H1 (cell line): ENCODE results near the gene ADGRB2. TPM values are rescaled to one million over a fixed set of nuclear protein-coding genes. Genes with fewer than 3 reads are reported as not detected.
A peak's percentile ranks its signal among the peaks of the same experiment; 100 is the strongest.

Experiments
- CTCF ChIA-PET: fragments of 300-600 bp; sonication (Branson Sonifier 250); formaldehyde crosslinking; loops from one replicate; lab custom pipeline; 2021; ENCODE audit not compliant: partially characterized antibody; lab: Charles Lee
- POLR2A ChIA-PET: fragments of 300-600 bp; sonication (Branson Sonifier 250); formaldehyde crosslinking; loops from one replicate; lab custom pipeline; 2021; ENCODE audit warnings: inconsistent platforms; ENCODE audit not compliant: partially characterized antibody; lab: Charles Lee
- DNase-seq, 2 experiments: peaks; one replicate each; pipeline versions ENCODE4 v3.0.0 to v3.0.0-alpha.2; 2010 to 2022; ENCODE audit warnings: low spot score in 2 of 2, low read depth in 1 of 2, mixed read lengths in 1 of 2
- FAIRE-seq: peaks from 2 replicates; lab custom pipeline; 2011; peaks lifted over from hg19 to GRCh38; lab: Jason Lieb, UNC
- H2AFZ ChIP-seq: 2 replicates; pipeline ENCODE4 v1.8.1; 2012; ENCODE audit warnings: low read length, inconsistent platforms
- H2AK5ac ChIP-seq: 2 replicates; pipeline ENCODE4 v1.6.1; 2013; ENCODE audit warnings: low read depth, low read length
- H2BK120ac ChIP-seq: replicated peaks from 2 replicates; pipeline ENCODE3; 2013; ENCODE audit warnings: low read depth, low read length, inconsistent platforms
- H2BK12ac ChIP-seq: 2 replicates; pipeline ENCODE4 v1.6.1; 2013; ENCODE audit warnings: low read depth, low read length
- H2BK15ac ChIP-seq: 2 replicates; pipeline ENCODE4 v1.6.1; 2013; ENCODE audit warnings: low read length
- H2BK20ac ChIP-seq: 2 replicates; pipeline ENCODE4 v1.6.1; 2013; ENCODE audit warnings: low read length
- H2BK5ac ChIP-seq: 2 replicates; pipeline ENCODE4 v1.6.1; 2013; ENCODE audit warnings: low read depth, low read length
- H3K14ac ChIP-seq: 2 replicates; pipeline ENCODE4 v1.6.1; 2013; ENCODE audit warnings: inconsistent platforms; ENCODE audit not compliant: insufficient read length
- H3K18ac ChIP-seq: 2 replicates; pipeline ENCODE4 v1.6.1; 2013; ENCODE audit warnings: low read length; ENCODE audit errors: extremely low read depth
- H3K23ac ChIP-seq: 2 replicates; pipeline ENCODE4 v1.6.1; 2013; ENCODE audit warnings: inconsistent platforms; ENCODE audit not compliant: insufficient read length
- H3K23me2 ChIP-seq: 2 replicates; pipeline ENCODE4 v1.6.1; 2013; ENCODE audit warnings: low read depth, low read length
- H3K27ac ChIP-seq: 2 replicates; pipeline ENCODE4 v1.6.1; 2011; ENCODE audit warnings: low read depth, low read length, inconsistent platforms
- H3K27me3 ChIP-seq, 4 experiments: replicated peaks in 1 of 4; 1 replicate in 1 of 4; 2 replicates in 3 of 4; pipeline versions ENCODE4 v1.6.1 to v1.8.1; 2011 to 2013; ENCODE audit warnings: low read length in 3 of 4, mild to moderate bottlenecking in 3 of 4, inconsistent platforms in 2 of 4, mixed read lengths in 2 of 4, moderate library complexity in 1 of 4; ENCODE audit not compliant: control insufficient read depth in 3 of 4, insufficient read depth in 3 of 4; ENCODE audit errors: extremely low read depth in 1 of 4
- H3K36me3 ChIP-seq, 4 experiments: 2 replicates each; pipeline versions ENCODE4 v1.6.1 to v1.8.1; 2011 to 2013; ENCODE audit warnings: mild to moderate bottlenecking in 4 of 4, low read length in 3 of 4, moderate library complexity in 2 of 4, control low read depth in 1 of 4, inconsistent platforms in 1 of 4; ENCODE audit not compliant: insufficient read depth in 4 of 4, control insufficient read depth in 2 of 4
- H3K4ac ChIP-seq: replicated peaks from 2 replicates; pipeline ENCODE3; 2013; ENCODE audit warnings: low read length, low read depth, mixed read lengths, inconsistent platforms; ENCODE audit not compliant: insufficient read length
- H3K4me1 ChIP-seq, 4 experiments: replicated peaks in 1 of 4; 1 replicate in 1 of 4; 2 replicates in 3 of 4; pipeline versions ENCODE4 v1.6.1 to v1.8.1; 2011 to 2013; ENCODE audit warnings: low read length in 3 of 4, inconsistent platforms in 2 of 4, mixed read lengths in 1 of 4; ENCODE audit not compliant: insufficient read depth in 4 of 4, control insufficient read depth in 3 of 4
- H3K4me2 ChIP-seq, 2 experiments: 2 replicates each; pipeline versions ENCODE4 v1.6.1 to v1.8.1; 2011 to 2013; ENCODE audit warnings: low read depth in 2 of 2, low read length in 2 of 2, control low read depth in 1 of 2, inconsistent platforms in 1 of 2, mild to moderate bottlenecking in 1 of 2; ENCODE audit not compliant: insufficient read depth in 1 of 2
- H3K4me3 ChIP-seq, 4 experiments: fragments of 200-600, 300-600 bp in 1 of 4; sonication (generic), shearing (Covaris generic), sonication (Bioruptor Twin) in 1 of 4; 2 replicates each; pipeline versions ENCODE4 v1.5.1 to v1.8.1; 2011 to 2016; ENCODE audit warnings: low read length in 4 of 4, low read depth in 3 of 4, control low read depth in 2 of 4, inconsistent platforms in 2 of 4, mild to moderate bottlenecking in 2 of 4, mixed read lengths in 1 of 4, moderate library complexity in 1 of 4; ENCODE audit not compliant: insufficient read depth in 2 of 4; ENCODE audit errors: extremely low read depth in 1 of 4
- H3K56ac ChIP-seq: replicated peaks from 2 replicates; pipeline ENCODE3; 2013; ENCODE audit warnings: low read depth, mild to moderate bottlenecking, mixed read lengths, low read length, inconsistent platforms; ENCODE audit not compliant: insufficient read length
- H3K79me1 ChIP-seq: 2 replicates; pipeline ENCODE4 v1.6.1; 2013; ENCODE audit warnings: low read depth, low read length, control low read depth
- H3K79me2 ChIP-seq, 2 experiments: 2 replicates each; pipeline versions ENCODE4 v1.6.1 to v1.8.1; 2012 to 2013; ENCODE audit warnings: low read length in 2 of 2, mild to moderate bottlenecking in 2 of 2, inconsistent platforms in 1 of 2; ENCODE audit not compliant: insufficient read depth in 2 of 2, control insufficient read depth in 1 of 2
- H3K9ac ChIP-seq, 4 experiments: replicated peaks in 1 of 4; 1 replicate in 1 of 4; 2 replicates in 3 of 4; pipeline versions ENCODE4 v1.6.1 to v1.8.1; 2011 to 2013; ENCODE audit warnings: low read depth in 3 of 4, low read length in 3 of 4, control low read depth in 2 of 4, mild to moderate bottlenecking in 2 of 4, moderate library complexity in 2 of 4, inconsistent platforms in 1 of 4; ENCODE audit errors: extremely low read depth in 1 of 4
- H3K9me3 ChIP-seq, 2 experiments: 2 replicates each; pipeline versions ENCODE4 v1.6.1 to v1.8.1; 2012 to 2013; ENCODE audit warnings: mild to moderate bottlenecking in 2 of 2, moderate library complexity in 2 of 2, control low read depth in 1 of 2, inconsistent platforms in 1 of 2, low read depth in 1 of 2, low read length in 1 of 2, mixed read lengths in 1 of 2; ENCODE audit not compliant: insufficient read depth in 2 of 2
- H4K20me1 ChIP-seq, 2 experiments: replicated peaks in 1 of 2; 2 replicates each; pipeline versions ENCODE3 to v1.8.1; 2011 to 2013; ENCODE audit warnings: inconsistent platforms in 2 of 2, low read length in 2 of 2, mild to moderate bottlenecking in 1 of 2; ENCODE audit not compliant: insufficient read depth in 2 of 2, control insufficient read depth in 1 of 2
- H4K5ac ChIP-seq: 2 replicates; pipeline ENCODE4 v1.6.1; 2013; ENCODE audit warnings: low read length, low read depth, mixed read lengths, inconsistent platforms; ENCODE audit not compliant: insufficient read length
- H4K8ac ChIP-seq: 2 replicates; pipeline ENCODE4 v1.8.0; 2013; ENCODE audit warnings: mild to moderate bottlenecking, moderate library complexity, low read length, inconsistent platforms; ENCODE audit not compliant: insufficient read depth; ENCODE audit errors: extremely low read depth
- H4K91ac ChIP-seq: replicated peaks from 2 replicates; pipeline ENCODE3; 2013; ENCODE audit warnings: low read length, mixed read lengths, inconsistent platforms; ENCODE audit not compliant: insufficient read length
- CTCF ChIP-seq, 3 experiments: IDR thresholded peaks; 1 replicate in 2 of 3; 2 replicates in 1 of 3; pipeline versions ENCODE4 v1.5.1 to v1.6.1; 2011; ENCODE audit warnings: low read length in 3 of 3, mild to moderate bottlenecking in 3 of 3, inconsistent platforms in 2 of 3, low read depth in 1 of 3, moderate library complexity in 1 of 3; ENCODE audit not compliant: insufficient read depth in 1 of 3; ENCODE audit errors: control extremely low read depth in 1 of 3
- GABPA ChIP-seq: IDR thresholded peaks from 2 replicates; pipeline ENCODE4 v1.6.1; 2011; ENCODE audit warnings: mild to moderate bottlenecking, low read length, moderate library complexity, borderline replicate concordance; ENCODE audit not compliant: insufficient read depth
- HDAC2 ChIP-seq, 2 experiments: fragments of 300-600 bp in 1 of 2; sonication (generic) in 1 of 2; IDR thresholded peaks; 2 replicates each; pipeline ENCODE4 v1.6.1; 2011 to 2012; ENCODE audit warnings: low read depth in 2 of 2, low read length in 2 of 2, mild to moderate bottlenecking in 2 of 2, moderate library complexity in 2 of 2, borderline replicate concordance in 1 of 2, inconsistent platforms in 1 of 2
- KDM4A ChIP-seq: IDR thresholded peaks from one replicate; pipeline ENCODE4 v1.7.1; 2012; ENCODE audit warnings: low read depth, mild to moderate bottlenecking, moderate library complexity, low read length, inconsistent platforms; ENCODE audit not compliant: severe bottlenecking
- POLR2A ChIP-seq, 2 experiments: IDR thresholded peaks; 1 replicate in 1 of 2; 2 replicates in 1 of 2; pipeline ENCODE4 v1.6.1; 2011; ENCODE audit warnings: low read depth in 2 of 2, low read length in 2 of 2, mild to moderate bottlenecking in 2 of 2; ENCODE audit errors: control extremely low read depth in 1 of 2
- POLR2AphosphoS5 ChIP-seq: IDR thresholded peaks from 2 replicates; pipeline ENCODE4 v1.6.1; 2011; ENCODE audit warnings: low read depth, low read length
- RFX5 ChIP-seq: IDR thresholded peaks from 2 replicates; pipeline ENCODE4 v1.6.1; 2011; ENCODE audit warnings: low read depth, low read length, improper control_type of control experiment, borderline replicate concordance
- TAF7 ChIP-seq: optimal IDR thresholded peaks from 2 replicates; pipeline ENCODE3; 2011; ENCODE audit warnings: low read depth, mild to moderate bottlenecking, inconsistent platforms, low read length, moderate library complexity, borderline replicate concordance
- WGBS, 2 experiments: shearing (Covaris generic) in 1 of 2; methylation state at CpG; one replicate each; pipeline versions ENCODE4 v1.1.6 to v1.1.7; 2013 to 2015; ENCODE audit warnings: low lambda C conversion rate in 2 of 2, mixed read lengths in 2 of 2, inconsistent platforms in 1 of 2, low coverage in 1 of 2, missing lambda C conversion rate in 1 of 2; ENCODE audit not compliant: insufficient replicate concordance in 2 of 2, insufficient coverage in 1 of 2, insufficient read length in 1 of 2; ENCODE audit errors: extremely low coverage in 1 of 2, missing lambda C conversion rate in 1 of 2; 5-methylcytosine and 5-hydroxymethylcytosine counted together
- polyA plus RNA-seq, 7 experiments: library from polyadenylated mRNA; depleted of rRNA in 3 of 7; stranded (reverse) in 5 of 7; unstranded in 2 of 7; fragments of >200 nt in 5 of 7; fragments of 200-250 nt in 2 of 7; gene quantifications; 1 replicate in 5 of 7; 2 replicates in 1 of 7; 4 replicates in 1 of 7; pipeline versions ENCODE4 v1.2.1 to v1.2.3, GENCODE V29; 2011 to 2013; ENCODE audit warnings: missing spikeins in 2 of 7, mixed read lengths in 2 of 7
- total RNA-seq: library from RNA; stranded (reverse); fragmentation: NEBNext Ultra II Directional; extraction: Animal tissue kit (Norgen Biotek cat#: 25700); gene quantifications from 2 replicates; pipeline ENCODE4 v1.2.1, GENCODE V29; 2021
- TF ChIP-seq, protein P1 (sequence below): IDR thresholded peaks from 2 replicates; pipeline ENCODE4 v1.6.1; 2011; ENCODE audit warnings: low read depth, mild to moderate bottlenecking, low read length; ENCODE audit not compliant: insufficient read depth

Gene ADGRB2
- total and polyA plus RNA-seq, 2 of the 8 experiments (the other 6 are each of a cell fraction or from before 2014, with no cell fraction given) = 15.6 to 26.2 TPM

GRCh38 chr1:31753707-31754349 is 10.3 kb downstream of the ADGRB2 start:
- H3K56ac ChIP-seq = no peak overlapping the region
- peak overlapping the region; percentile 64 for H2BK5ac ChIP-seq
- no peak overlapping the region for H3K9ac ChIP-seq
- no peak overlapping the region for H3K18ac ChIP-seq
- no peak overlapping the region; the same call in 1 of the 2 replicates for H2BK12ac ChIP-seq
- no peak for FAIRE-seq
- H3K9me3 ChIP-seq = no peaks in the 10 kb centered on the region
- H2AFZ ChIP-seq = no peak overlapping the region
- no peak overlapping the region for H4K8ac ChIP-seq
- no peak overlapping the region for H3K27ac ChIP-seq
- no peak overlapping the region for H3K23ac ChIP-seq
- H4K5ac ChIP-seq = no peak overlapping the region
- H4K91ac ChIP-seq = no peak overlapping the region
- H3K79me1 ChIP-seq = no peaks in the 10 kb centered on the region; the same call in none of the 2 replicates
- H2BK20ac ChIP-seq = no peak overlapping the region
- no peak overlapping the region for H3K14ac ChIP-seq
- peaks cover 6 to 23% (median 18%) of the 10 kb centered on the region in 4 experiments for H3K4me1 ChIP-seq
- H2BK15ac ChIP-seq = no peak overlapping the region; the same call in 1 of the 2 replicates
- CTCF ChIA-PET = interaction anchor here (1.0 to 4.2 kb wide), 11 partner anchors 8 to 90 kb away, joined by 3 to 26 read pairs (median 4); no protein-coding TSS in a partner anchor
- H3K23me2 ChIP-seq = no peaks in the 10 kb centered on the region
- no peak for DNase-seq
- H2AK5ac ChIP-seq = no peak overlapping the region
- H3K4me3 ChIP-seq = no peak overlapping the region
- 81% methylated on average over 7 of the region's 9 CpGs; no CpG with 5 or more reads in 1 of the 2 experiments for WGBS, 2 experiments
- H3K4me2 ChIP-seq = no peak overlapping the region
- POLR2A ChIA-PET = interaction anchor here (1.1 to 2.7 kb wide), 3 partner anchors 9 to 39 kb away, joined by 3 to 7 read pairs (median 6); no protein-coding TSS in a partner anchor
- no peak overlapping the region for H3K4ac ChIP-seq
- H4K20me1 ChIP-seq = peaks cover 0 to under 1% of the 10 kb centered on the region in 2 experiments
- no peaks in the 10 kb centered on the region for H3K36me3 ChIP-seq
- H3K79me2 ChIP-seq = peaks cover 0 to under 1% of the 10 kb centered on the region in 2 experiments; a peak in 1 of 4 replicates
- no peaks in the 10 kb centered on the region for H3K27me3 ChIP-seq
- no peak overlapping the region for H2BK120ac ChIP-seq
- TF ChIP-seq GABPA (no peak), POLR2AphosphoS5 (no peak), KDM4A (no peak), POLR2A (IDR thresholded peaks at IDR 0.05; ENCODE audit: control extremely low read depth in 1 of 2, low read depth in 2 of 2, low read length in 2 of 2) (no peak), CTCF (IDR thresholded peaks at IDR 0.05; ENCODE audit: control extremely low read depth in 1 of 3, insufficient read depth in 1 of 3, low read depth in 1 of 3, low read length in 3 of 3) (no peak), HDAC2 (IDR thresholded peaks at IDR 0.05; ENCODE audit: borderline replicate concordance in 1 of 2, low read depth in 2 of 2, low read length in 2 of 2) (no peak), TAF7 (no peak), RFX5 (no peak)
- TF ChIP-seq, protein P1, sequence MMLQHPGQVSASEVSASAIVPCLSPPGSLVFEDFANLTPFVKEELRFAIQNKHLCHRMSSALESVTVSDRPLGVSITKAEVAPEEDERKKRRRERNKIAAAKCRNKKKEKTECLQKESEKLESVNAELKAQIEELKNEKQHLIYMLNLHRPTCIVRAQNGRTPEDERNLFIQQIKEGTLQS = no peak
